H1 (cell line): ENCODE results near the gene SLC43A2. TPM values are rescaled to one million over a fixed set of nuclear protein-coding genes. Genes with fewer than 3 reads are reported as not detected.

Experiments
- CTCF ChIA-PET: fragments of 300-600 bp; sonication (Branson Sonifier 250); formaldehyde crosslinking; loops from one replicate; lab custom pipeline; 2021; ENCODE audit not compliant: partially characterized antibody; lab: Charles Lee
- POLR2A ChIA-PET: fragments of 300-600 bp; sonication (Branson Sonifier 250); formaldehyde crosslinking; loops from one replicate; lab custom pipeline; 2021; ENCODE audit warnings: inconsistent platforms; ENCODE audit not compliant: partially characterized antibody; lab: Charles Lee
- DNase-seq, 2 experiments: peaks; one replicate each; pipeline versions ENCODE4 v3.0.0 to v3.0.0-alpha.2; 2010 to 2022; ENCODE audit warnings: low spot score in 2 of 2, low read depth in 1 of 2, mixed read lengths in 1 of 2
- FAIRE-seq: peaks from 2 replicates; lab custom pipeline; 2011; peaks lifted over from hg19 to GRCh38; lab: Jason Lieb, UNC
- H2AFZ ChIP-seq: 2 replicates; pipeline ENCODE4 v1.8.1; 2012; ENCODE audit warnings: low read length, inconsistent platforms
- H2AK5ac ChIP-seq: 2 replicates; pipeline ENCODE4 v1.6.1; 2013; ENCODE audit warnings: low read depth, low read length
- H2BK120ac ChIP-seq: replicated peaks from 2 replicates; pipeline ENCODE3; 2013; ENCODE audit warnings: low read depth, low read length, inconsistent platforms
- H2BK12ac ChIP-seq: 2 replicates; pipeline ENCODE4 v1.6.1; 2013; ENCODE audit warnings: low read depth, low read length
- H2BK15ac ChIP-seq: 2 replicates; pipeline ENCODE4 v1.6.1; 2013; ENCODE audit warnings: low read length
- H2BK20ac ChIP-seq: 2 replicates; pipeline ENCODE4 v1.6.1; 2013; ENCODE audit warnings: low read length
- H2BK5ac ChIP-seq: 2 replicates; pipeline ENCODE4 v1.6.1; 2013; ENCODE audit warnings: low read depth, low read length
- H3K14ac ChIP-seq: 2 replicates; pipeline ENCODE4 v1.6.1; 2013; ENCODE audit warnings: inconsistent platforms; ENCODE audit not compliant: insufficient read length
- H3K18ac ChIP-seq: 2 replicates; pipeline ENCODE4 v1.6.1; 2013; ENCODE audit warnings: low read length; ENCODE audit errors: extremely low read depth
- H3K23ac ChIP-seq: 2 replicates; pipeline ENCODE4 v1.6.1; 2013; ENCODE audit warnings: inconsistent platforms; ENCODE audit not compliant: insufficient read length
- H3K23me2 ChIP-seq: 2 replicates; pipeline ENCODE4 v1.6.1; 2013; ENCODE audit warnings: low read depth, low read length
- H3K27ac ChIP-seq: 2 replicates; pipeline ENCODE4 v1.6.1; 2011; ENCODE audit warnings: low read depth, low read length, inconsistent platforms
- H3K27me3 ChIP-seq, 4 experiments: replicated peaks in 1 of 4; 1 replicate in 1 of 4; 2 replicates in 3 of 4; pipeline versions ENCODE4 v1.6.1 to v1.8.1; 2011 to 2013; ENCODE audit warnings: low read length in 3 of 4, mild to moderate bottlenecking in 3 of 4, inconsistent platforms in 2 of 4, mixed read lengths in 2 of 4, moderate library complexity in 1 of 4; ENCODE audit not compliant: control insufficient read depth in 3 of 4, insufficient read depth in 3 of 4; ENCODE audit errors: extremely low read depth in 1 of 4
- H3K36me3 ChIP-seq, 4 experiments: 2 replicates each; pipeline versions ENCODE4 v1.6.1 to v1.8.1; 2011 to 2013; ENCODE audit warnings: mild to moderate bottlenecking in 4 of 4, low read length in 3 of 4, moderate library complexity in 2 of 4, control low read depth in 1 of 4, inconsistent platforms in 1 of 4; ENCODE audit not compliant: insufficient read depth in 4 of 4, control insufficient read depth in 2 of 4
- H3K4ac ChIP-seq: replicated peaks from 2 replicates; pipeline ENCODE3; 2013; ENCODE audit warnings: low read length, low read depth, mixed read lengths, inconsistent platforms; ENCODE audit not compliant: insufficient read length
- H3K4me1 ChIP-seq, 4 experiments: replicated peaks in 1 of 4; 1 replicate in 1 of 4; 2 replicates in 3 of 4; pipeline versions ENCODE4 v1.6.1 to v1.8.1; 2011 to 2013; ENCODE audit warnings: low read length in 3 of 4, inconsistent platforms in 2 of 4, mixed read lengths in 1 of 4; ENCODE audit not compliant: insufficient read depth in 4 of 4, control insufficient read depth in 3 of 4
- H3K4me2 ChIP-seq, 2 experiments: 2 replicates each; pipeline versions ENCODE4 v1.6.1 to v1.8.1; 2011 to 2013; ENCODE audit warnings: low read depth in 2 of 2, low read length in 2 of 2, control low read depth in 1 of 2, inconsistent platforms in 1 of 2, mild to moderate bottlenecking in 1 of 2; ENCODE audit not compliant: insufficient read depth in 1 of 2
- H3K4me3 ChIP-seq, 4 experiments: fragments of 200-600, 300-600 bp in 1 of 4; sonication (generic), shearing (Covaris generic), sonication (Bioruptor Twin) in 1 of 4; 2 replicates each; pipeline versions ENCODE4 v1.5.1 to v1.8.1; 2011 to 2016; ENCODE audit warnings: low read length in 4 of 4, low read depth in 3 of 4, control low read depth in 2 of 4, inconsistent platforms in 2 of 4, mild to moderate bottlenecking in 2 of 4, mixed read lengths in 1 of 4, moderate library complexity in 1 of 4; ENCODE audit not compliant: insufficient read depth in 2 of 4; ENCODE audit errors: extremely low read depth in 1 of 4
- H3K56ac ChIP-seq: replicated peaks from 2 replicates; pipeline ENCODE3; 2013; ENCODE audit warnings: low read depth, mild to moderate bottlenecking, mixed read lengths, low read length, inconsistent platforms; ENCODE audit not compliant: insufficient read length
- H3K79me1 ChIP-seq: 2 replicates; pipeline ENCODE4 v1.6.1; 2013; ENCODE audit warnings: low read depth, low read length, control low read depth
- H3K79me2 ChIP-seq, 2 experiments: 2 replicates each; pipeline versions ENCODE4 v1.6.1 to v1.8.1; 2012 to 2013; ENCODE audit warnings: low read length in 2 of 2, mild to moderate bottlenecking in 2 of 2, inconsistent platforms in 1 of 2; ENCODE audit not compliant: insufficient read depth in 2 of 2, control insufficient read depth in 1 of 2
- H3K9ac ChIP-seq, 4 experiments: replicated peaks in 1 of 4; 1 replicate in 1 of 4; 2 replicates in 3 of 4; pipeline versions ENCODE4 v1.6.1 to v1.8.1; 2011 to 2013; ENCODE audit warnings: low read depth in 3 of 4, low read length in 3 of 4, control low read depth in 2 of 4, mild to moderate bottlenecking in 2 of 4, moderate library complexity in 2 of 4, inconsistent platforms in 1 of 4; ENCODE audit errors: extremely low read depth in 1 of 4
- H3K9me3 ChIP-seq, 2 experiments: 2 replicates each; pipeline versions ENCODE4 v1.6.1 to v1.8.1; 2012 to 2013; ENCODE audit warnings: mild to moderate bottlenecking in 2 of 2, moderate library complexity in 2 of 2, control low read depth in 1 of 2, inconsistent platforms in 1 of 2, low read depth in 1 of 2, low read length in 1 of 2, mixed read lengths in 1 of 2; ENCODE audit not compliant: insufficient read depth in 2 of 2
- H4K20me1 ChIP-seq, 2 experiments: replicated peaks in 1 of 2; 2 replicates each; pipeline versions ENCODE3 to v1.8.1; 2011 to 2013; ENCODE audit warnings: inconsistent platforms in 2 of 2, low read length in 2 of 2, mild to moderate bottlenecking in 1 of 2; ENCODE audit not compliant: insufficient read depth in 2 of 2, control insufficient read depth in 1 of 2
- H4K5ac ChIP-seq: 2 replicates; pipeline ENCODE4 v1.6.1; 2013; ENCODE audit warnings: low read length, low read depth, mixed read lengths, inconsistent platforms; ENCODE audit not compliant: insufficient read length
- H4K8ac ChIP-seq: 2 replicates; pipeline ENCODE4 v1.8.0; 2013; ENCODE audit warnings: mild to moderate bottlenecking, moderate library complexity, low read length, inconsistent platforms; ENCODE audit not compliant: insufficient read depth; ENCODE audit errors: extremely low read depth
- H4K91ac ChIP-seq: replicated peaks from 2 replicates; pipeline ENCODE3; 2013; ENCODE audit warnings: low read length, mixed read lengths, inconsistent platforms; ENCODE audit not compliant: insufficient read length
- CEBPB ChIP-seq: IDR thresholded peaks from 2 replicates; pipeline ENCODE4 v1.6.1; 2012; ENCODE audit warnings: low read depth, low read length
- EZH2 ChIP-seq: fragments of 200-600 bp; sonication (generic); IDR thresholded peaks from 2 replicates; pipeline ENCODE4 v1.7.1; 2012; ENCODE audit warnings: low read depth, mild to moderate bottlenecking, moderate library complexity, low read length, inconsistent platforms; ENCODE audit not compliant: severe bottlenecking
- RFX5 ChIP-seq: IDR thresholded peaks from 2 replicates; pipeline ENCODE4 v1.6.1; 2011; ENCODE audit warnings: low read depth, low read length, improper control_type of control experiment, borderline replicate concordance
- SAP30 ChIP-seq: fragments of 300-600 bp; sonication (generic); IDR thresholded peaks from 2 replicates; pipeline ENCODE4 v1.7.1; 2012; ENCODE audit warnings: low read length, moderate library complexity, mild to moderate bottlenecking, inconsistent platforms; ENCODE audit not compliant: insufficient read depth, insufficient replicate concordance
- SIX5 ChIP-seq: IDR thresholded peaks from 2 replicates; pipeline ENCODE4 v1.6.1; 2011; ENCODE audit warnings: mild to moderate bottlenecking, low read depth, low read length
- TAF7 ChIP-seq: optimal IDR thresholded peaks from 2 replicates; pipeline ENCODE3; 2011; ENCODE audit warnings: low read depth, mild to moderate bottlenecking, inconsistent platforms, low read length, moderate library complexity, borderline replicate concordance
- TCF12 ChIP-seq: IDR thresholded peaks from 2 replicates; pipeline ENCODE4 v1.6.1; 2011; ENCODE audit warnings: low read depth, mild to moderate bottlenecking, low read length
- WGBS, 2 experiments: shearing (Covaris generic) in 1 of 2; methylation state at CpG; one replicate each; pipeline versions ENCODE4 v1.1.6 to v1.1.7; 2013 to 2015; ENCODE audit warnings: low lambda C conversion rate in 2 of 2, mixed read lengths in 2 of 2, inconsistent platforms in 1 of 2, low coverage in 1 of 2, missing lambda C conversion rate in 1 of 2; ENCODE audit not compliant: insufficient replicate concordance in 2 of 2, insufficient coverage in 1 of 2, insufficient read length in 1 of 2; ENCODE audit errors: extremely low coverage in 1 of 2, missing lambda C conversion rate in 1 of 2; 5-methylcytosine and 5-hydroxymethylcytosine counted together
- polyA plus RNA-seq, 7 experiments: library from polyadenylated mRNA; depleted of rRNA in 3 of 7; stranded (reverse) in 5 of 7; unstranded in 2 of 7; fragments of >200 nt in 5 of 7; fragments of 200-250 nt in 2 of 7; gene quantifications; 1 replicate in 5 of 7; 2 replicates in 1 of 7; 4 replicates in 1 of 7; pipeline versions ENCODE4 v1.2.1 to v1.2.3, GENCODE V29; 2011 to 2013; ENCODE audit warnings: missing spikeins in 2 of 7, mixed read lengths in 2 of 7
- total RNA-seq: library from RNA; stranded (reverse); fragmentation: NEBNext Ultra II Directional; extraction: Animal tissue kit (Norgen Biotek cat#: 25700); gene quantifications from 2 replicates; pipeline ENCODE4 v1.2.1, GENCODE V29; 2021
- TF ChIP-seq, protein P1 (sequence below): IDR thresholded peaks from 2 replicates; pipeline ENCODE4 v1.6.1; 2012; ENCODE audit warnings: low read length, inconsistent platforms

Gene SLC43A2
- total and polyA plus RNA-seq, 2 of the 8 experiments (the other 6 are each of a cell fraction or from before 2014, with no cell fraction given) = 6.6 to 10.5 TPM

DNA sequence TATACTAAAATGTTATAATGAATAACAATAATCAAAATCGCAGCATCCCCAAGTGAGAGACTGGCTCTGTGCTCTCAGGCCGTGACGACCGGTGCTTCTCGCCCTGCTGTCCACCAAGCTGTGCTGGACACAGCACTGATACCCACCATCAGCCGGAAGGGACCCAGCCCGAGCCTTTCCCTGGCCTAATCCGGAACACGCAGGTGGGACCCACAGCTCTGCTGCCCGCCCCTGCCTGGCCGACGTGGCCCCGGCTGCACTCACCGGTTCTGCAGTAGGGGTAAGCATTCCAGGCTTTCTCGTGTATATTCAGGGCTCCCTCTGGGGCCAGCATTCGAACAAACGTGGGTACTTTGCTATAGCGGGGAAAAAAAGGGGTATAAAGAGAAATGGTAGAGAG is 80.6 kb downstream of the SLC43A2 start:
- no peak overlapping the region for H3K4me3 ChIP-seq
- no peak overlapping the region for H3K9ac ChIP-seq
- H3K56ac ChIP-seq = no peak overlapping the region
- POLR2A ChIA-PET = interaction anchor here (0.6 to 1.5 kb wide), 3 partner anchors 15 to 521 kb away, joined by 3 to 6 read pairs (median 4); no protein-coding TSS in a partner anchor
- H3K4me2 ChIP-seq = no peak overlapping the region
- H4K20me1 ChIP-seq = peaks cover 3 to 6% of the 10 kb centered on the region in 2 experiments
- no peak overlapping the region for H2AK5ac ChIP-seq
- no peaks in the 10 kb centered on the region for H3K4me1 ChIP-seq
- H3K4ac ChIP-seq = no peak overlapping the region
- no peak overlapping the region for H3K18ac ChIP-seq
- peaks cover 0 to 21% (median 12%) of the 10 kb centered on the region in 4 experiments; a peak in 6 of 8 replicates for H3K36me3 ChIP-seq
- DNase-seq (no peak), FAIRE-seq (no peak)
- no peak overlapping the region for H3K14ac ChIP-seq
- no peak overlapping the region for H2BK5ac ChIP-seq
- H2AFZ ChIP-seq = no peak overlapping the region
- no peak overlapping the region for H4K91ac ChIP-seq
- TF ChIP-seq SAP30 = no peak
- TF ChIP-seq RFX5 = no peak
- TF ChIP-seq CEBPB = no peak
- no peak for TF ChIP-seq SIX5
- TF ChIP-seq, protein P1, sequence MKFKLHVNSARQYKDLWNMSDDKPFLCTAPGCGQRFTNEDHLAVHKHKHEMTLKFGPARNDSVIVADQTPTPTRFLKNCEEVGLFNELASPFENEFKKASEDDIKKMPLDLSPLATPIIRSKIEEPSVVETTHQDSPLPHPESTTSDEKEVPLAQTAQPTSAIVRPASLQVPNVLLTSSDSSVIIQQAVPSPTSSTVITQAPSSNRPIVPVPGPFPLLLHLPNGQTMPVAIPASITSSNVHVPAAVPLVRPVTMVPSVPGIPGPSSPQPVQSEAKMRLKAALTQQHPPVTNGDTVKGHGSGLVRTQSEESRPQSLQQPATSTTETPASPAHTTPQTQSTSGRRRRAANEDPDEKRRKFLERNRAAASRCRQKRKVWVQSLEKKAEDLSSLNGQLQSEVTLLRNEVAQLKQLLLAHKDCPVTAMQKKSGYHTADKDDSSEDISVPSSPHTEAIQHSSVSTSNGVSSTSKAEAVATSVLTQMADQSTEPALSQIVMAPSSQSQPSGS = no peak
- TF ChIP-seq EZH2 = no peak
- TF ChIP-seq TCF12 = no peak
- no peak for TF ChIP-seq TAF7
- no peaks in the 10 kb centered on the region for H3K9me3 ChIP-seq
- H2BK20ac ChIP-seq = no peak overlapping the region
- no peak overlapping the region for H2BK15ac ChIP-seq
- no peak overlapping the region for H2BK120ac ChIP-seq
- H3K23ac ChIP-seq = no peak overlapping the region
- no peaks in the 10 kb centered on the region for H3K23me2 ChIP-seq
- H4K8ac ChIP-seq = no peak overlapping the region
- 93% methylated on average over 18 of the region's 18 CpGs; no CpG with 5 or more reads in 1 of the 2 experiments for WGBS, 2 experiments
- peaks cover 2% of the 10 kb centered on the region for H3K79me1 ChIP-seq
- H2BK12ac ChIP-seq = no peak overlapping the region
- H3K27ac ChIP-seq = no peak overlapping the region
- CTCF ChIA-PET = interaction anchor here (1.0 to 2.1 kb wide), 2 partner anchors 10 to 15 kb away, joined by 3 to 13 read pairs; no protein-coding TSS in a partner anchor
- H3K27me3 ChIP-seq = no peaks in the 10 kb centered on the region; a peak in 1 of 7 replicates
- H4K5ac ChIP-seq = no peak overlapping the region
- H3K79me2 ChIP-seq = no peaks in the 10 kb centered on the region; a peak in 1 of 4 replicates
